Thyroid gland (tissue), 4 donors: ENCODE measurements around the gene SLX9.

ENCODE experiments used
- CTCF ChIP-seq, 6 experiments: fragments of 200-600 bp in 3 of 6; fragments of 450-650 bp in 3 of 6; sonication (generic) in 3 of 6; IDR thresholded peaks; one replicate each; pipeline ENCODE4 v1.5.1; 2016 to 2019; ENCODE audit warnings: antibody characterized with exemption in 6 of 6, mild to moderate bottlenecking in 2 of 6, inconsistent platforms in 1 of 6, moderate library complexity in 1 of 6
- POLR2A ChIP-seq, 2 donors: fragments of 450-650 bp; IDR thresholded peaks; one replicate each; pipeline ENCODE4 v1.6.1; 2017; ENCODE audit warnings: antibody characterized with exemption in 2 of 2, mild to moderate bottlenecking in 2 of 2, moderate library complexity in 1 of 2

- TF ChIP-seq POLR2A (IDR thresholded peaks at IDR 0.05), result no peak
- TF ChIP-seq CTCF (IDR thresholded peaks at IDR 0.05), result no peak
Observed at GRCh38 chr21:44991538-44992483, 52.0 kb downstream of the SLX9 start.
